ENCODE results near the gene SLC25A15.

The SLC25A15 gene

GRCh38 chr13:40789275-40790153, at the start of gene SLC25A15:
SLC25A15 (plus strand) TSS chr13:40789611; CDS start chr13:40793227, 3,616 bp downstream.
- peak; percentile 69 for DNase-seq

DNA sequence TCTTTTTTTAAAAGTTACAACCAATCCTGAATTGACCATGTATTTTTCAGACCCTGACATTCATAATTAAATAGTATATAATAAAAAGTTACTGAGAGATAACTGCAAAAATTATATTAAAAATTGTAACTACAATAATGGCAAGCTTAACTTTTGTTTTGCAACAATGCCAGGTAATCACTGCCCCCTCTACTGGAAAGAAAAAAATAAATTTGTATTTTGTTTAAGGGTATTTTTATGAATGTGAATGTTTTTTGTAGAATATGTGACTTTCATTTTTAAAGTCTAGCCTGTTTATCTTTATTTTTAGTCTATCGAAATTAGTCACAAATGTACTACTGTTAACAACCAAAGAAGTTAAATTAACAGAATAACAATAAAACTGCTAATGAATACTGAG, 40.1 kb upstream of the SLC25A15 start:
- no peak for DNase-seq

- DNase-seq: no peak
Measured at GRCh38 chr13:40755082-40755700, 34.2 kb upstream of the SLC25A15 start.

- no peak for DNase-seq
Measured at GRCh38 chr13:40756042-40756441, 33.4 kb upstream of the SLC25A15 start.

- DNase-seq: no peak
Measured at GRCh38 chr13:40758811-40759210, 30.6 kb upstream of the SLC25A15 start.

DNA sequence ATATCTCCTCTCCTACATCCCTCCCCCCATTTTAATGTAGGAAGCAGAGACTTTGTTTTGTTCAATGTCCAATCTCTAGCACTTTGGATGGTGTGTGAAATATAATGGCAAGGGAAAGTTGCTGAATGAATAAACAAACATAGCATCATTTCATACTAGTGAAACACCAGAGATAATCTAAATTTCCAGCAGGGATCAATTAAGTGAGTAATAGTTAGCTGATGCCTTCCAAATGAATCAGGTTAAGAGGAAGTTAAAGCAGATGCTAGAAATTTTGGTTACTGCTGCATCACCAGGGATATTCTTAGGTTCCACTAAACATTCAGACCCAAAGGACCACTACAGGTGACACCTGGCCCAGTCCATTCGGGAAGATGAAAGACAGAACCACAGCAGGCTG, 26.6 kb upstream of the SLC25A15 start:
- no peak for DNase-seq

DNA sequence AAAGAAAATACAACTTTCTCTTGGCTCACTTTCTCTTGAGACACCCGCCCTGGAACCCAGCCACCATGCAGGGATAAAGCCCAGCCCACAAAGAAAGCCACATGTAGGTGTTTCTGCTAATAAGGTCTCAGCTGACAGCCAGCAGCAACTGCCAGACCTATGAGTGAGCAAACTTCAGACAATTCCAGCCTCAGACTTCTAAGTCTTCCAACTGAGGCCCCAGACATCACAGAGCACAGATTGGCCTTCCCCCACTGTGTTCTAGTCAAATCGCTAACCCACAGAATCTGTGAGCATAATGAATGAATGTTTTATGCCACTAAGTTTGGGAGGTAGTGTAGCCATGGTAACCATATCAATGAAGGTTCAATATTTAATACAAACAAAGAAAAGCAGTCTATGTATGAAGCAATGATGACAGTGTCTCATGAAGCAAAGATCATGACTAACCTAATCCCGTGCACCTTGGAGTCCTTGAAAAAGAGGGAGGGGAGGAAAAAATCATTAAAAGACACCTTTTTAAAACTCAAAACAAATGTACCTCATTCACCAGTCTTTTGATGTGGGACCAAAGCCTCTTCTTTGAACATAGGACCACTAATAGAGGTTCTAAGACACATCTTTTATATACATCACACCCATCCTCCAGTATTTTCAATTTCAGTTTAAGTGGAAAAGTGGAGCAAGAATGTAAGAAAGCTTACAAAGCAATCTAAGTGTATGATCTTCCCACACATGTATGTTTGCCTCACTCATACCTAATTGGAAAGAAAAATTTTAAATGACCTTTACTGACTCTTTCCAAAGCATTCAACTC, 24.6 kb upstream of the SLC25A15 start:
- no peak for DNase-seq

DNA sequence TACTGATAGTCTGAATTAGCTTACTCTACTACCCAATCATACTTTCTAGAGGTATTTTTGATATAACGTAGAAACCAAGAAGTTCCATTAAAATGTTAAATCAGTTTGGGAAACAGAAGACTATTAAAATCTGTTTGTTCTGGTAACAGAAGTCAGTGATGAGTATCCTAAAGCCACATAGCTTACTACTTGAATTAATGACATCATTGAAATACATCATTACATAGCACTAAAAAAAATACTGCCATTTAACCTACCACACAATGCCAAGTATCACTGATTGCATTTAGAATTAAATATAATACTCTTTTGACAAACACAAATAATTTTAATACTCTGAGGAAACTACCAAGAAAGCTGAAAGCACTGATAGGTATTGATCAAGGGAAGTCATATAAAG, 23.8 kb upstream of the SLC25A15 start:
- DNase-seq: no peak

DNA sequence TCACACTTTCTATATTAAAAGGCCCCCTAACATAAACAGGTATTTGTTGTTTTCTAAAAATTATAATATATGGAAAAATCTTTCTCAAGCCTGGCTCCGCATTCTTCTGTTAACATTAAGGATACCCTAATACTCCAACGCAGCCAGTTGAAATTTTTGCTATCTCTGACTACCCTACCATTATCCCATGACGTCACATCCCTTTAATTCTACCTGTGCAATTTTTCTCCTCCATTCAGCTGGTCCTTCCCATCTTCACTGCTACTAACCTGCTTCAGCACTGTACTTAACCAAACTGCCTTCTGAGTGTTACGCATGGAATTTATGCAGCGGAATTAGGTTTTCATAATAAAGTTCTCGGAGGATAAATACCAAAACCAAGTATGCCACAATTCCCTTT, 19.4 kb upstream of the SLC25A15 start:
- DNase-seq: no peak

DNA sequence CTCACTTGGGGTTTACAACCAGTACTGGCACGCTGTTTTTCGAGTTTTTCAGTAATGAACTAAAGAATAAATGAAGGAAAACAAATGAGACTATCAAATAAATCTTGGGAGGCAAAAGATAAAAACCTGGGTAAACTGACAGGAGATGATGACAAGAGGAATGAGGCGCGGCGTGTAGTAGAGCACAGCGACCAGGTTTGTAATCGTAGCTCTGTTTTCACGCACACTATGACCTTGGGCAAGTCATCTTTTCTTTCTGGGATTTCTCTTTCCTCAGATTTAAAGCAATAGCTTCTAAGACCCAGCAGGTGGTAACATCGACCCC, 18.8 kb upstream of the SLC25A15 start:
- DNase-seq: no peak

- DNase-seq: peak; percentile 95
Measured at GRCh38 chr13:40770934-40771618, 18.3 kb upstream of the SLC25A15 start, which contains the start of gene MRPS31. MRPS31 (minus strand) TSS chr13:40771190; CDS start chr13:40771136, 54 bp downstream.

- DNase-seq: no peak
Measured at GRCh38 chr13:40772765-40773473, 16.5 kb upstream of the SLC25A15 start.

- no peak for DNase-seq
Measured at GRCh38 chr13:40774672-40775071, 14.7 kb upstream of the SLC25A15 start.

DNA sequence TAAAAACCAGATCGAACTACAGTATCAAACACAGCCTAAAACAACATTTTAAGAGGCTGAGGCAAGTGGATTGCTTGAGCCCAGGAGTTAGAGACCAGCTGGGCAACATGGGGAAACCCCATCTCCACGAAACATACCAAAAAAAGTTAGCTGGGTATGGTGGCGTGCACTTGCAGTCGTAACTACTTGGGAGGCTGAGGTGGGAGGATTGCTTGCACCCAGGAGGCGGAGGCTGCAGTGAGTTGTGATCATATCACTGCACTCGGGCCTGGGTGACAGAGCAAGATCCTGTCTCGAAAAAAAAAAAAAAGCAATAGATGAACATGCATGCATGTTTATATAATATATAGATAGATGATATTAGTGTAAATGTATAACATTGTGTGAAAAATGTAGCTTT, 13.2 kb upstream of the SLC25A15 start:
- no peak for DNase-seq

DNA sequence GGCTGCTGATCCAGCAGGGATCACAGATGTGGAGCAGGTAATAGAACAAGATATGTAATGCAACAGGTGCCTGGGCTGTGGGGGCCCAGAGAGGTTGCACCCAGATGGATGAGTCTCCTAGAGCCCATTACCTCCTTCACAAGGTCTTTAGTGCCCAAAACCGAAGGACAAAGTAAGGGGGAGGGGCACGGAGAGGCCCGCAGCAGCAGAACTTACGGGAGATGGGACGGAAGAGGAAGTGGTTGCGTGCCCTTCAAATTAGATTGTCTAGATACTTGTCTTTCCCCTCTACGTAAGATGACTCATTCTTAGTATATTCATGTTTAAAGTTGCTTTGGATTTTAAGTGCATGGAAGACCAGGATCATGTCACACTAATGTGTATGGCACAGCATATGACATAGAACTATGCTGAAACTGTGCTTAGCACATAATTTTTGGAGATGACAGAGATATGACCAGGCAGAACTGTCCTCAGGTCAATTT, 12.7 kb upstream of the SLC25A15 start:
- peak; percentile 65 for DNase-seq

- no peak for DNase-seq
Measured at GRCh38 chr13:40777166-40777808, 12.1 kb upstream of the SLC25A15 start.

DNA sequence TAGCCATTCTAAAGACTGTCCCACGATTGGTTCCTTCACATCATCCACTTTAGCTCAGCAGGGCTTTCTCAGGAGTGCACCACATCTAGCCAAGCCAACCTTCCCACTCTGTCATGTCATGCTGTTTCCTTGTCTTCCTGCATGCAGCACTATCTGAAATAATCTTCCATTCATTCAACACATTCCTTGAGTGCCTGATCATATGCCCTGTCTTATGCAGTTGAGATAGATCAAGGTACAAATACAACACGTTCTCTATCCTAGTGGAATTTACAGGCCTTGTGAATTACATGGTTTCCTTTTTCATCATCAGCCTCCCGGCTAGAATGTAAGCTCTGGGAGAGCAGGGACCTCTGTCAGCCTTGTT, 11.6 kb upstream of the SLC25A15 start:
- DNase-seq: no peak

DNA sequence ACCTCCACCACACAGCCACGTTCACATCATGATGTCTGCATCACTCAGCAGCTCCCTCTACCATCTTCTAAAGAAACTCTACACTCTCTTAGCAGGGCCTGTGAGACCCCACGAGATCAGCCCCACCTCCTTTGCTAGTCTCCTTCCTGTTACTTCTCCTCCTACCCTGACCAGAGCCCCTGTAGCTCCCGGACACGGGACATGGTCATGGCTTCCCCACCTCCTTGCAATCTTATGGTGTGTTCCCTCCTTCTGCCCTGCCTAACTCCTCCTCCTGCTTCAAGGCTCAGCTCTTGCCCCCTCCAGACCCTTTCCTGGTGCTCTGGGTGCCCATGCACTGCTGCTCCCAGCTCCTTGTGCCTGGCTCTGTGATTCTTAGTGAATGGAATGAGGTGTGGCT, 10.4 kb upstream of the SLC25A15 start:
- no peak for DNase-seq

- no peak for DNase-seq
Measured at GRCh38 chr13:40779796-40780285, 9.6 kb upstream of the SLC25A15 start.

GRCh38 chr13:40780822-40781401, 8.5 kb upstream of the SLC25A15 start:
- no peak for DNase-seq

DNA sequence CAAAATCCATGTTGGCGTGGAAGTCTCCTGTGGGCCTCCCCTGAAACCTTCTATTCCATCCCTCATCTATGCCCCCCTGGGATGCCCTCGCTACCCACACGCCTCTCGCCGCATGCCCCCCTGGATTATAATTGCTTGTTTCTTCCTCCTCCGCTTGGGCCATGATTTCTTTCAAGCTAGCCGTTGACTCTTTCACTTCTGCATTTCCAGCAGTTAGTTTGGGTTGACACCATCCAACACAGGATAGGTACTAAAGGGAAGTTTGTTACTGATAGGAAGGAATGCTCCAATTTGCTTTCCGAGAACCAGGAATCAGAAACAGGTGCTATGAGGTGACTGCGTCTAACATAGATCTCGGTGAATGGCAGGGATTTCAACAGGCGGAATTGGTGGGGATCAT, 7.7 kb upstream of the SLC25A15 start:
- no peak for DNase-seq

Measured in activated gamma-delta T cell treated with Interleukin-2 at 50 U/mL for 16 hours (primary cell).